BJ (cell line): ENCODE data around the gene LYPD5. TPM values are rescaled to one million over a fixed set of nuclear protein-coding genes. Genes with fewer than 3 reads are reported as not detected.
A peak's percentile ranks its signal among the peaks of the same experiment; 100 is the strongest.
"Not testable (repeated sequence)": the region's sequence is repeated elsewhere in the genome, so short reads cannot be mapped to it uniquely, and the experiment has no call there.

Source experiments
- CTCF ChIA-PET: fragments of 350-600 bp; formaldehyde crosslinking; extraction: SDS; loops from one replicate; lab custom pipeline; 2021; ENCODE audit warnings: antibody characterized with exemption, inconsistent platforms; lab: Yijun Ruan, JAX
- POLR2A ChIA-PET: fragments of 300-600 bp; sonication (Branson Sonifier 250); formaldehyde crosslinking; extraction: SDS; loops from one replicate; lab custom pipeline; 2021; ENCODE audit warnings: antibody characterized with exemption; lab: Charles Lee
- DNase-seq: peaks from one replicate; pipeline ENCODE4 v3.0.0-alpha.2; 2011; ENCODE audit warnings: low read depth
- H3K27me3 ChIP-seq: 2 replicates; pipeline ENCODE4 v1.6.0; 2011; ENCODE audit warnings: low read length; ENCODE audit not compliant: control insufficient read depth, insufficient read depth
- H3K36me3 ChIP-seq: 2 replicates; pipeline ENCODE4 v1.5.1; 2011; ENCODE audit warnings: low read length; ENCODE audit not compliant: control insufficient read depth, insufficient read depth
- H3K4me3 ChIP-seq: 2 replicates; pipeline ENCODE4 v1.5.1; 2011; ENCODE audit warnings: low read depth, mild to moderate bottlenecking, control low read depth, low read length
- CTCF ChIP-seq: IDR thresholded peaks from 2 replicates; pipeline ENCODE4 v1.5.1; 2011; ENCODE audit warnings: low read depth, mild to moderate bottlenecking, control low read depth, inconsistent platforms, low read length, moderate library complexity; ENCODE audit not compliant: insufficient read depth
- polyA plus RNA-seq: library from polyadenylated mRNA; depleted of rRNA; stranded (reverse); fragments of >200 nt; gene quantifications from 2 replicates; pipeline ENCODE4 v1.2.3, GENCODE V29; 2011

Gene LYPD5
- polyA plus RNA-seq, 1 experiment, result 0.40 TPM

- Histone ChIP-seq H3K36me3 (no peaks in the 10 kb centered on the region), H3K27me3 (peaks cover 2% of the 10 kb centered on the region; the same call in 1 of the 2 replicates), H3K4me3 (no peak overlapping the region)
- POLR2A ChIA-PET, result no interaction called here
- no peak for DNase-seq
- TF ChIP-seq CTCF, result no peak
- CTCF ChIA-PET, result interaction anchor here (0.6 to 6.1 kb wide), 7 partner anchors 8 to 1562 kb away, joined by 3 to 71 read pairs (median 6); no protein-coding TSS in a partner anchor
These were observed 25.0 kb downstream of the LYPD5 start for GRCh38 chr19:43777163-43777695.

GRCh38 chr19:43776286-43776685, 26.0 kb downstream of the LYPD5 start:
- CTCF ChIA-PET, result interaction anchor here (0.8 to 6.1 kb wide), 5 partner anchors 9 to 33 kb away, joined by 4 to 71 read pairs (median 19); no protein-coding TSS in a partner anchor
- Histone ChIP-seq H3K27me3 (peaks cover 2% of the 10 kb centered on the region; the same call in 1 of the 2 replicates), H3K36me3 (no peaks in the 10 kb centered on the region), H3K4me3 (no peak overlapping the region)
- no peak for TF ChIP-seq CTCF
- no peak for DNase-seq
- POLR2A ChIA-PET, result no interaction called here

GRCh38 chr19:43775299-43775890, 26.9 kb downstream of the LYPD5 start:
- no peak for TF ChIP-seq CTCF
- no peaks in the 10 kb centered on the region for H3K36me3 ChIP-seq
- POLR2A ChIA-PET, result no interaction called here
- CTCF ChIA-PET, result interaction anchor here (0.6 to 6.1 kb wide), 14 partner anchors 9 to 106 kb away, joined by 3 to 71 read pairs (median 5); partner anchors contain the start of gene PLAUR
- H3K27me3 ChIP-seq, result peaks cover 2% of the 10 kb centered on the region; the same call in 1 of the 2 replicates
- H3K4me3 ChIP-seq, result no peak overlapping the region
- DNase-seq, result no peak

- not testable (repeated sequence) for DNase-seq, H3K4me3 ChIP-seq
- CTCF ChIA-PET, result interaction anchor here (0.6 to 6.1 kb wide), 17 partner anchors 8 to 105 kb away, joined by 3 to 71 read pairs (median 5); partner anchors contain the start of gene PLAUR
These were observed 27.3 kb downstream of the LYPD5 start for GRCh38 chr19:43774940-43775258.

GRCh38 chr19:43774103-43774939, 27.9 kb downstream of the LYPD5 start:
- H3K27me3 ChIP-seq, result peaks cover 2% of the 10 kb centered on the region; the same call in 1 of the 2 replicates
- peak; percentile 85 for TF ChIP-seq CTCF
- H3K4me3 ChIP-seq, result no peak overlapping the region
- POLR2A ChIA-PET, result no interaction called here
- CTCF ChIA-PET, result interaction anchor here (0.6 to 6.1 kb wide), 20 partner anchors 9 to 1094 kb away, joined by 3 to 71 read pairs (median 4); partner anchors contain the start of gene PLAUR
- no peaks in the 10 kb centered on the region for H3K36me3 ChIP-seq
- no peak for DNase-seq

More at GRCh38 chr19:43774940-43775258, 27.3 kb downstream of the LYPD5 start:
- H3K36me3 ChIP-seq, H3K27me3 ChIP-seq, POLR2A ChIA-PET: not testable (repeated sequence)
